OCI-LY1 (cell line): Measurements from ENCODE around the gene MBNL1.

Experiments used
- H2AFZ ChIP-seq: fragments of 200-600 bp; sonication (generic), shearing (Covaris generic); 2 replicates; pipeline ENCODE4 v1.6.0; 2014; ENCODE audit warnings: antibody characterized with exemption, mild to moderate bottlenecking, low read length
- H3F3A ChIP-seq: fragments of 200-600 bp; sonication (generic), shearing (Covaris generic); 2 replicates; pipeline ENCODE4 v1.6.0; 2014; ENCODE audit warnings: mild to moderate bottlenecking, antibody characterized with exemption, low read length, moderate library complexity; ENCODE audit not compliant: insufficient read depth
- H3K27ac ChIP-seq: fragments of 200-600 bp; sonication (generic); 2 replicates; pipeline ENCODE4 v1.5.1; 2014; ENCODE audit warnings: low read length, mixed run types, mild to moderate bottlenecking, low read depth; ENCODE audit not compliant: poor library complexity, severe bottlenecking
- H3K27me3 ChIP-seq: fragments of 200-600 bp; sonication (generic); 2 replicates; pipeline ENCODE4 v1.6.0; 2014; ENCODE audit warnings: antibody characterized with exemption, mild to moderate bottlenecking, low read length, moderate library complexity; ENCODE audit not compliant: insufficient read depth
- H3K36me3 ChIP-seq: fragments of 200-600 bp; sonication (generic); 2 replicates; pipeline ENCODE4 v1.6.1; 2014; ENCODE audit warnings: mild to moderate bottlenecking, antibody characterized with exemption, low read length, moderate library complexity, mixed read lengths; ENCODE audit not compliant: insufficient read depth
- H3K4me1 ChIP-seq: fragments of 200-600 bp; sonication (generic); 2 replicates; pipeline ENCODE4 v1.5.1; 2014; ENCODE audit warnings: mild to moderate bottlenecking, low read length, moderate library complexity; ENCODE audit not compliant: insufficient read depth, severe bottlenecking
- H3K4me2 ChIP-seq: fragments of 200-600 bp; sonication (generic), shearing (Covaris generic); 2 replicates; pipeline ENCODE4 v1.6.1; 2014; ENCODE audit warnings: low read length
- H3K4me3 ChIP-seq: fragments of 200-600 bp; sonication (generic); 2 replicates; pipeline ENCODE4 v1.5.1; 2014; ENCODE audit warnings: low read length, low read depth, mild to moderate bottlenecking, mixed read lengths; ENCODE audit not compliant: poor library complexity, severe bottlenecking
- H3K79me2 ChIP-seq: fragments of 200-600 bp; shearing (Covaris generic); 2 replicates; pipeline ENCODE4 v1.6.1; 2016; ENCODE audit warnings: mixed run types, low read length, mixed read lengths; ENCODE audit not compliant: insufficient read depth
- H3K9ac ChIP-seq: fragments of 200-600 bp; sonication (generic), shearing (Covaris generic); 2 replicates; pipeline ENCODE4 v1.6.1; 2014; ENCODE audit warnings: mild to moderate bottlenecking, low read length, mixed read lengths
- H3K9me2 ChIP-seq: fragments of 200-600 bp; sonication (generic), shearing (Covaris generic); 2 replicates; pipeline ENCODE4 v1.6.1; 2014; ENCODE audit warnings: low read depth, mild to moderate bottlenecking, low read length, mixed read lengths
- H3K9me3 ChIP-seq: fragments of 200-600 bp; shearing (Covaris generic); 2 replicates; pipeline ENCODE4 v1.6.1; 2014; ENCODE audit warnings: low read length, mixed read lengths
- H4K20me1 ChIP-seq: fragments of 200-600 bp; sonication (generic), shearing (Covaris generic); 2 replicates; pipeline ENCODE4 v1.6.0; 2016; ENCODE audit warnings: mild to moderate bottlenecking, low read length; ENCODE audit not compliant: insufficient read depth
- EZH2 ChIP-seq: fragments of 200-600 bp; sonication (generic), shearing (Covaris generic); IDR thresholded peaks from 2 replicates; pipeline ENCODE4 v1.8.0; 2017; ENCODE audit warnings: borderline replicate concordance, mixed run types, mild to moderate bottlenecking, antibody characterized with exemption, low read length, moderate library complexity, mixed read lengths
- TF ChIP-seq, protein P1 (sequence below): fragments of 200-600 bp; sonication (generic), shearing (Covaris generic); IDR thresholded peaks from 2 replicates; pipeline ENCODE4 v1.5.1; 2017; ENCODE audit warnings: mild to moderate bottlenecking, antibody characterized with exemption, low read length, moderate library complexity, mixed read lengths

Gene MBNL1

DNA sequence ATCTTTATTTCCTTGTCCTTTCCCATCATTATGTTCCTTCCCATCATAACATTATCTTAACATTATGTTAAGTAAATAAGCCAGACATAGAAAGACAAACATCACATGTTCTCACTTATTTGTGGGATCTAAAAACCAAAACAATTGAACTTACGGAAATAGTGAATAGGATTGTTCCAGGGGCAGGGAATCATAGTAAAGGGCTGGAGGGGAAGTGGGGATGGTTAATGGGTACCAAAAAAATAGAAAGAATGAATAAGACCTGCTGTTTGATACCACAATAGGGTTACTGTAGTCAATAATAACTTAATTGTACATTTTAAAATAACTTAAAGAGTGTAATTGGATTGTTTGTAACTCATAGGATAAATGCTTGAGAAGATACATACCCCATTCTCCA is 36.7 kb upstream of the MBNL1 start:
- no peaks in the 10 kb centered on the region for H3K9me3 ChIP-seq
- H2AFZ ChIP-seq = no peak overlapping the region
- H3K4me1 ChIP-seq = peaks cover 4% of the 10 kb centered on the region
- no peaks in the 10 kb centered on the region for H3K36me3 ChIP-seq
- no peaks in the 10 kb centered on the region for H4K20me1 ChIP-seq
- no peak overlapping the region for H3K9ac ChIP-seq
- no peak for TF ChIP-seq EZH2
- TF ChIP-seq, protein P1, sequence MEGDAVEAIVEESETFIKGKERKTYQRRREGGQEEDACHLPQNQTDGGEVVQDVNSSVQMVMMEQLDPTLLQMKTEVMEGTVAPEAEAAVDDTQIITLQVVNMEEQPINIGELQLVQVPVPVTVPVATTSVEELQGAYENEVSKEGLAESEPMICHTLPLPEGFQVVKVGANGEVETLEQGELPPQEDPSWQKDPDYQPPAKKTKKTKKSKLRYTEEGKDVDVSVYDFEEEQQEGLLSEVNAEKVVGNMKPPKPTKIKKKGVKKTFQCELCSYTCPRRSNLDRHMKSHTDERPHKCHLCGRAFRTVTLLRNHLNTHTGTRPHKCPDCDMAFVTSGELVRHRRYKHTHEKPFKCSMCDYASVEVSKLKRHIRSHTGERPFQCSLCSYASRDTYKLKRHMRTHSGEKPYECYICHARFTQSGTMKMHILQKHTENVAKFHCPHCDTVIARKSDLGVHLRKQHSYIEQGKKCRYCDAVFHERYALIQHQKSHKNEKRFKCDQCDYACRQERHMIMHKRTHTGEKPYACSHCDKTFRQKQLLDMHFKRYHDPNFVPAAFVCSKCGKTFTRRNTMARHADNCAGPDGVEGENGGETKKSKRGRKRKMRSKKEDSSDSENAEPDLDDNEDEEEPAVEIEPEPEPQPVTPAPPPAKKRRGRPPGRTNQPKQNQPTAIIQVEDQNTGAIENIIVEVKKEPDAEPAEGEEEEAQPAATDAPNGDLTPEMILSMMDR = no peak
- no peak overlapping the region for H3K27ac ChIP-seq
- H3K4me3 ChIP-seq = no peak overlapping the region
- H3K9me2 ChIP-seq = no peaks in the 10 kb centered on the region
- no peaks in the 10 kb centered on the region for H3K27me3 ChIP-seq
- no peaks in the 10 kb centered on the region for H3K79me2 ChIP-seq
- no peak overlapping the region for H3K4me2 ChIP-seq
- H3F3A ChIP-seq = no peaks in the 10 kb centered on the region

- Histone ChIP-seq H3K4me1 (peaks cover 4% of the 10 kb centered on the region), H3K9ac (no peak overlapping the region), H3K4me3 (no peak overlapping the region), H4K20me1 (no peaks in the 10 kb centered on the region), H3K36me3 (no peaks in the 10 kb centered on the region), H3K79me2 (no peaks in the 10 kb centered on the region), H3K9me2 (no peaks in the 10 kb centered on the region), H3F3A (no peaks in the 10 kb centered on the region), H3K4me2 (no peak overlapping the region), H3K9me3 (no peaks in the 10 kb centered on the region), H3K27ac (no peak overlapping the region), H2AFZ (no peak overlapping the region), H3K27me3 (no peaks in the 10 kb centered on the region)
- TF ChIP-seq EZH2 = no peak
- TF ChIP-seq, protein P1 = no peak
Observed at GRCh38 chr3:152232679-152233078, 36.0 kb upstream of the MBNL1 start.

DNA sequence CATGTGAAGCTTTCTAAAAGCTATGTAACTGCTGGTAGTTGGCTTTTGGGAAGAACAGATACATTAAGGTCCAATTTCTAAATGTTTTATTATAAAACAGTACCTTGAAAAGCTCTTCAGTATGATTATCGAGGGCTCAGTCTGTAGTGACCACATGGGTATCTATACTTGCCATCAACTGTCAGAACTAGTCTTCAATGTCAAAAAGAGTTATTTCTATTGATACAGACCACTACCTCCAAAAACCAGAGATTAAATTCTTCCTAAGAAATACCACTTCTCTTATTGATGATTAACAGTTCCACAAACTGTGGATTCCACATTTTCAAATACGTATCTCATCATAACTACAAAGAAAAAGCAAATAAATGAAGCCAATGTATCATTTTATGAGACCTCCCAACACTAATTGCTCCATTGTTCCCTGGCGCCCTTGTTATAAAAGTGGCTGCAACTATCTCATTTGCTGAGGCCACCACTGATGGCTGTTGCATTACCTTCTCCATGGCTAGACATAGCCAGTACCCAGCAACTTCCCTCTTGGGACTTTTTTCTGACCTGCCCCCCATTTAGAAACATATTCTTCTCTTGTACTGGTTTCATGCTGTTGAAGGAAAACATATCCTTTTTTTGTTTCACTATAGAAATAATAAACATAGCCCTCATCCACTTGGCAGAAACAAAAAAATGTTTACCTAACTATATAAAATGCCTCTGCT is 33.9 kb upstream of the MBNL1 start:
- Histone ChIP-seq H3K4me1 (peaks cover 12% of the 10 kb centered on the region), H3K79me2 (no peaks in the 10 kb centered on the region), H3K9me2 (no peaks in the 10 kb centered on the region), H2AFZ (0 out of 2 replicates have a peak overlapping the region, but pooled peaks have one; percentile 10), H3K27me3 (no peaks in the 10 kb centered on the region), H3K27ac (no peak overlapping the region), H3K4me3 (no peak overlapping the region), H3K4me2 (no peak overlapping the region), H3F3A (no peaks in the 10 kb centered on the region), H3K9ac (no peak overlapping the region), H3K9me3 (no peaks in the 10 kb centered on the region), H3K36me3 (no peaks in the 10 kb centered on the region), H4K20me1 (no peaks in the 10 kb centered on the region)
- TF ChIP-seq, protein P1 = no peak
- TF ChIP-seq EZH2 = no peak
